ENCODE data around the gene ADGRV1.

DNA sequence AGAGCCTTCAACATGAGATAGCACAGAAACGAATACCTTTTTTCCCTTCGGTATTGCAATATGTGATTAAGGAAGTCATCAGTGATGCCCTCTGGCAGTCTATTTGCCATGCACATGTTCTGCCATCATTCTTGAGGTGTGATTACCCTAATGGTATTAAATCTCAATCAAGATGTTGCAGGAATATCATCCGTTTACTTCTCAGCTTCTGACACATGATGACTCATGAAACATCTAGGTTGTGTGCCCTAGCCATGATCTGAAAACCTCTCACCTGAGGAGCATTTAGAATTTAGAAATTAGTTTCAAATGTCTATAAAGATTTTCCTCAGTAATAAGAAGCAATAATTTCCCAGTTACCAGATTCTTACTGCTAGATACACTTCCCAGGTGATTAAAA is 209.1 kb downstream of the ADGRV1 start:
- TF ChIP-seq TAF1 (IDR thresholded peaks at IDR 0.05; ENCODE audit: borderline replicate concordance, insufficient read depth, low read length) (no peak), SIN3A (IDR thresholded peaks at IDR 0.05; ENCODE audit: borderline replicate concordance, insufficient read depth, low read length) (no peak), POLR2AphosphoS5 (IDR thresholded peaks at IDR 0.05; ENCODE audit: low read depth, low read length) (no peak), FOXP2 (optimal IDR thresholded peaks at IDR 0.05; ENCODE audit: borderline replicate concordance, extremely low read depth, extremely low read length, insufficient read depth) (no peak)
- TF ChIP-seq, protein P1, sequence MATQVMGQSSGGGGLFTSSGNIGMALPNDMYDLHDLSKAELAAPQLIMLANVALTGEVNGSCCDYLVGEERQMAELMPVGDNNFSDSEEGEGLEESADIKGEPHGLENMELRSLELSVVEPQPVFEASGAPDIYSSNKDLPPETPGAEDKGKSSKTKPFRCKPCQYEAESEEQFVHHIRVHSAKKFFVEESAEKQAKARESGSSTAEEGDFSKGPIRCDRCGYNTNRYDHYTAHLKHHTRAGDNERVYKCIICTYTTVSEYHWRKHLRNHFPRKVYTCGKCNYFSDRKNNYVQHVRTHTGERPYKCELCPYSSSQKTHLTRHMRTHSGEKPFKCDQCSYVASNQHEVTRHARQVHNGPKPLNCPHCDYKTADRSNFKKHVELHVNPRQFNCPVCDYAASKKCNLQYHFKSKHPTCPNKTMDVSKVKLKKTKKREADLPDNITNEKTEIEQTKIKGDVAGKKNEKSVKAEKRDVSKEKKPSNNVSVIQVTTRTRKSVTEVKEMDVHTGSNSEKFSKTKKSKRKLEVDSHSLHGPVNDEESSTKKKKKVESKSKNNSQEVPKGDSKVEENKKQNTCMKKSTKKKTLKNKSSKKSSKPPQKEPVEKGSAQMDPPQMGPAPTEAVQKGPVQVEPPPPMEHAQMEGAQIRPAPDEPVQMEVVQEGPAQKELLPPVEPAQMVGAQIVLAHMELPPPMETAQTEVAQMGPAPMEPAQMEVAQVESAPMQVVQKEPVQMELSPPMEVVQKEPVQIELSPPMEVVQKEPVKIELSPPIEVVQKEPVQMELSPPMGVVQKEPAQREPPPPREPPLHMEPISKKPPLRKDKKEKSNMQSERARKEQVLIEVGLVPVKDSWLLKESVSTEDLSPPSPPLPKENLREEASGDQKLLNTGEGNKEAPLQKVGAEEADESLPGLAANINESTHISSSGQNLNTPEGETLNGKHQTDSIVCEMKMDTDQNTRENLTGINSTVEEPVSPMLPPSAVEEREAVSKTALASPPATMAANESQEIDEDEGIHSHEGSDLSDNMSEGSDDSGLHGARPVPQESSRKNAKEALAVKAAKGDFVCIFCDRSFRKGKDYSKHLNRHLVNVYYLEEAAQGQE (IDR thresholded peaks at IDR 0.05; ENCODE audit: insufficient read depth in 1 of 2, low read depth in 2 of 2, low read length in 2 of 2), result no peak

Data from PFSK-1 (cell line).